C4-2B (cell line): ENCODE data around the gene PRR23C.

Experiments used
- CTCF ChIP-seq: fragments of 450-650 bp; conservative IDR thresholded peaks from 2 replicates; pipeline ENCODE4 v1.5.1; 2017; ENCODE audit warnings: mild to moderate bottlenecking
- ZFX ChIP-seq: fragments of 450-650 bp; IDR thresholded peaks from 2 replicates; pipeline ENCODE4 v1.6.1; 2017

- TF ChIP-seq CTCF (no peak), ZFX (no peak)
Observed at GRCh38 chr3:139093840-139094239, 49.1 kb upstream of the PRR23C start.
